ENCODE measurements around the gene PDE6A.

Gene PDE6A

DNA sequence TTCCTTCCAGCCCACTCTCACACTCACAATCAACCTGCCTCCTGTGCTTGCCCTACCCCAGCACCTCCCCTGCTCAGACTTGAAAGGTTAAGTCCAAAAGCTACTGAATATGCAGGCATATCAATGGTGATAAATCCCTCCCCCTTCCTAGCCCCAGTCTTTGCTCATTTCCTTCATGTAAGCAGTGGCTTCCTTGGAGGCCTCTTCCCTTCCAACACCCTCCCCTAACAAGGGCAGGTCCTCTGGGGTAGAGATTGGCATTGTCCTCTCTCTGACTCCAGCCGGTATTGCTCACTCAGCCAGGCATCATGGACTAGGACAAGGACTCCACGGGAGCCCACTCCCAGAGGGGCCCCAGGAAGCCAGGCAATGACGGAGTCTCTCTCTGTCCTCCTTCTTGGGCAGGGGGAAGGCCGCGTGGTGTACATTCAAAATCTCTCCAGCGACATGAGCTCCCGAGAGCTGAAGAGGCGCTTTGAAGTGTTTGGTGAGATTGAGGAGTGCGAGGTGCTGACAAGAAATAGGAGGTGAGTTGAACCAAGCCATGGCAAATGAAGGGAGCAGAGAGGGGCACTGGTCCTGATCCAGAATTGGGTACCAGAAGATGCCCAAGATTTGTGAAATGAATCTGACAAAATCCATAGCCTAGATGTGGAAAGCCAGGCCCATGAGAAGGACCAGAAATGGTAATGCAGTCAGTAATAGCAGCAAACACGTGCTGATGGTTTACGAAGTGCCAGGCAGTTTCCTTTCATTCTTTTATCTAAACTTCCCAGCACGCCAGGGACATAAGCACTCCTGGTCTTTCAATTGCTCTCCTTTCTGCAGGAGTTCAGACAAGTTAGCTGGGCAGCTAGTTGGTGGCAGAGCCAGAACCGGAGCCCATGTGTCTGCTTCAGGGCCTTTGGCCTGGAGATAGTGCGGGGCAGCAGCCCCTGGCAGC is 102.5 kb downstream of the PDE6A start:
- H3K36me3 ChIP-seq (ENCODE audit: control insufficient read depth, insufficient read depth, low read length): peaks cover 6% of the 10 kb centered on the region
- H3K27me3 ChIP-seq (replicated peaks; ENCODE audit: control insufficient read depth, insufficient read depth, low read length, poor library complexity, severe bottlenecking): no peaks in the 10 kb centered on the region
- H3K27ac ChIP-seq (ENCODE audit: insufficient read depth, low read length, poor library complexity, severe bottlenecking): no peak overlapping the region
- H3K4me1 ChIP-seq (ENCODE audit: control insufficient read depth, insufficient read depth, low read length, poor library complexity, severe bottlenecking): no peaks in the 10 kb centered on the region
- no peak for DNase-seq
- no peaks in the 10 kb centered on the region for H3K9me3 ChIP-seq (ENCODE audit: control insufficient read depth, low read length)
- no peak overlapping the region for H3K4me3 ChIP-seq (ENCODE audit: insufficient read depth, low read depth, low read length, poor library complexity, severe bottlenecking)

DNA sequence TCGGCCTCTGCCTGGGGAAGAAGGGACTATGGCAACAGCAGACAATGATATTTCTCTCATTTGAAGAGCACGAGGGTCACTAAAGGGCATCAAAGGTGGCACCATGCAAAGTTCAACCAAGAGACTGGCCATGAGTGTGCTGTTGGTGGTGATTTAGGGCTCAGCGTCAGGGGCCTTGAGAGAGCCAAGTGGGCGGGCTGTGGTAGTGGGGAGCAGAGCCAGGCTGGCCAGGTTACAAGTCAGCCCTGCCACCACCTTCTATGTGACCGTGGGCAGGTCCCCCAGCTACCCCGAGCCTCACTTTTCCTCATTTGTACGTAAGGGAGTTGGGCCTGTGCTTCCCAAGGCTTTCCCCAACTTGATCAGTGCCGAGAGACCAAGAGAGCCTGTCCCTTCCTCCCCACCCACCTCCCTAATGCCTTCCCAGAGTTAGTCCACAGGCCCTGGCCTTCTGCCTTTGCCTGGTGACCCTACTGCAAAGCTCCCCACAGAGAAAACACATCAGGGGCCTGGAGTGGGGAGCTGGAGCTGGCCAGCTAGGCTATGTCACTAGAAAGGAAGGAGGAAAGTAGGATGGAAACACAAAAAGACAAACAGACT is 104.3 kb downstream of the PDE6A start:
- Histone ChIP-seq H3K27ac (ENCODE audit: insufficient read depth, low read length, poor library complexity, severe bottlenecking) (no peak overlapping the region), H3K4me1 (ENCODE audit: control insufficient read depth, insufficient read depth, low read length, poor library complexity, severe bottlenecking) (no peaks in the 10 kb centered on the region), H3K4me3 (ENCODE audit: insufficient read depth, low read depth, low read length, poor library complexity, severe bottlenecking) (no peak overlapping the region), H3K9me3 (ENCODE audit: control insufficient read depth, low read length) (no peaks in the 10 kb centered on the region), H3K36me3 (ENCODE audit: control insufficient read depth, insufficient read depth, low read length) (no peaks in the 10 kb centered on the region), H3K27me3 (replicated peaks; ENCODE audit: control insufficient read depth, insufficient read depth, low read length, poor library complexity, severe bottlenecking) (no peaks in the 10 kb centered on the region)
- no peak for DNase-seq

DNA sequence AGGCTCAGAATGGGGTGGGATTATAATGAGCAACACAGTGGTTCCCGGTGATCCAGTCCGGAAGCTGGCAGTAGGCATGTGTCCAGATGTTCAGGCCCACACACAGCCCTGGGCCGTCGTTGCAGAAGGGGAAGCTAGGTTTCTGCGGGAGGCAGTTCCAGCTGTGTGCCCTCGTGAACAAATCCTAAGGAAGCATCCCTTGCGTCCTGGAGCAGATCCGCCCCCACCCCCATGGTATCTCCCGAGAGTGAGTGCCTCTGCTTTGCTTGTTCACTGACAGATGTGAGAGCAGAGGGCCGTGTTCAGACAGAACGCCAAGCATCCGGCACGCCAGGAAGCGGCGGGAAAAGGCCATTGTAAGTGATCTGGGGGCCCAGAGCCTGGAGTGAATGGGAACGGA is 104.8 kb downstream of the PDE6A start:
- H3K4me3 ChIP-seq (ENCODE audit: insufficient read depth, low read depth, low read length, poor library complexity, severe bottlenecking): no peak overlapping the region
- DNase-seq: no peak
- H3K36me3 ChIP-seq (ENCODE audit: control insufficient read depth, insufficient read depth, low read length): no peaks in the 10 kb centered on the region
- H3K27me3 ChIP-seq (replicated peaks; ENCODE audit: control insufficient read depth, insufficient read depth, low read length, poor library complexity, severe bottlenecking): no peaks in the 10 kb centered on the region
- no peak overlapping the region for H3K27ac ChIP-seq (ENCODE audit: insufficient read depth, low read length, poor library complexity, severe bottlenecking)
- H3K9me3 ChIP-seq (ENCODE audit: control insufficient read depth, low read length): no peaks in the 10 kb centered on the region
- H3K4me1 ChIP-seq (ENCODE audit: control insufficient read depth, insufficient read depth, low read length, poor library complexity, severe bottlenecking): no peaks in the 10 kb centered on the region

DNA sequence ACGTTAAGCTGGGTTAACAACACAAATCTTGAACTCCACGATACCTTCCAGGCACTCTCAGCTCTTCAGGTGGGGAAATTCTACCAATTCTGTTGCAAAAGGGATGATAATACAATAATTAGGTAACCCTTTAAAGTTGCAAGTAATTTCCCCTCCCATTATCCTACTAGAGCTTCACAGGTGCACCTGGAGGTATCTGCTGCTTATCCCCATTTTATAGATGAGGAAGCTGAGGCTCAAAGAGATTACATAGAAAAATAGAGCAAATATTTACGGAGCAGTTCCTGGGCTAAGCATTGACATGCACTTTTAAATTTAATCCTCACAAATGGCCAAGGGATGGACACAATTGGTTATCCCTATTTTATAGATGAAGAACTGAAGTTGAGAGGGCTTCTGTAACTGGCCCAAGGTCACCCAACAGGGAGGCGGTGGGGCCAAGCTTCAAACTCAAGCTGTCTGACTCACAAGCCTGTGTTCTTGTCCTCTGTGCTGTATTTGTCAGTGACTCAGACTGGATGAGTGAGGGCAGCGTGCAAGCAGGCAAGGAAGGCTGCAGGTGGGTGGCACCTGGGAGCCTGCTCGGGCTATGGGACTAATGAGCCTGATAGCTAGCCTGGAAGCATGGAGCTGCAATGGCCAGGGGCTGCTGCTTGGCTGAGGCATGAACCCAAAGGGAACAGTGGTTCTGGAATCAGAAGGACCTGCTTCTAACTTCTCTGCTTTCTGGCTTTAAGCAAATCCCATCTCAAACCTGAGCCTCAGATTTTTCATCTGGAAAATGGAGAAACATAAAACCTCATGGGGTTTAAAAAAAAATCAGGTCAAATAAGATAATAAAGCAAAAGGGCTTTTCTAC is 105.5 kb downstream of the PDE6A start:
- no peak for DNase-seq
- H3K27ac ChIP-seq (ENCODE audit: insufficient read depth, low read length, poor library complexity, severe bottlenecking): no peak overlapping the region
- H3K4me1 ChIP-seq (ENCODE audit: control insufficient read depth, insufficient read depth, low read length, poor library complexity, severe bottlenecking): no peaks in the 10 kb centered on the region
- H3K9me3 ChIP-seq (ENCODE audit: control insufficient read depth, low read length): no peaks in the 10 kb centered on the region
- no peak overlapping the region for H3K4me3 ChIP-seq (ENCODE audit: insufficient read depth, low read depth, low read length, poor library complexity, severe bottlenecking)
- no peaks in the 10 kb centered on the region for H3K27me3 ChIP-seq (replicated peaks; ENCODE audit: control insufficient read depth, insufficient read depth, low read length, poor library complexity, severe bottlenecking)
- no peaks in the 10 kb centered on the region for H3K36me3 ChIP-seq (ENCODE audit: control insufficient read depth, insufficient read depth, low read length)

DNA sequence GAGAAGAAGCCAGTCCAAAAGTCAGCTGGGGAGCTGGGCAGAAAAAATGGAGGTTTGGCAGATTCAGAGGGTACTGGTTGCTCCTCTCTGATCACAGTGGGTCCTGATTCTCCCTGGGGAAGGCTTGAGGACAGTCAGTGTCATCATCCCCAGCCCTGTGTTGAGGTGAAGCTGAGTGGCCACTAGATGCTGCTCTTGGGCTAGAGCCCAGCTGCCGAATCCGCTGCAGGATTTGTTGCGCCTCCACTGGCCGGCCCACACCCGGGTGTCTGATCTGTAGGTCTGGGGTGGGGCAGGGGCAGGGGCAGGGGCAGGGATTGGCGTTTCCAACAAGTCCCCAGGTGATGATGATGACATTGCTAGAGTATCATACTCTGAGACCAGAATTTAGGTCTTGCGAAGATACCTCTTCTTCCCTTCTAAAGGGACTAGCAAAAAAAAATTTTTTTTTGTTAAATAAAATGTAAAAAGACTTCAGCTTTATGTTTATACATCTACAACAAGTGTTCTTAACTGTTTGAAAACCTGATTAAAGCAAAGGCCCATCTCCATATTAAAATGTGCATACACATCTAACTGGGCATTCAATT is 106.8 kb downstream of the PDE6A start:
- H3K4me3 ChIP-seq (ENCODE audit: insufficient read depth, low read depth, low read length, poor library complexity, severe bottlenecking): no peak overlapping the region
- no peaks in the 10 kb centered on the region for H3K4me1 ChIP-seq (ENCODE audit: control insufficient read depth, insufficient read depth, low read length, poor library complexity, severe bottlenecking)
- no peak for DNase-seq
- no peaks in the 10 kb centered on the region for H3K27me3 ChIP-seq (replicated peaks; ENCODE audit: control insufficient read depth, insufficient read depth, low read length, poor library complexity, severe bottlenecking)
- H3K36me3 ChIP-seq (ENCODE audit: control insufficient read depth, insufficient read depth, low read length): no peaks in the 10 kb centered on the region
- H3K9me3 ChIP-seq (ENCODE audit: control insufficient read depth, low read length): no peaks in the 10 kb centered on the region
- no peak overlapping the region for H3K27ac ChIP-seq (ENCODE audit: insufficient read depth, low read length, poor library complexity, severe bottlenecking)

DNA sequence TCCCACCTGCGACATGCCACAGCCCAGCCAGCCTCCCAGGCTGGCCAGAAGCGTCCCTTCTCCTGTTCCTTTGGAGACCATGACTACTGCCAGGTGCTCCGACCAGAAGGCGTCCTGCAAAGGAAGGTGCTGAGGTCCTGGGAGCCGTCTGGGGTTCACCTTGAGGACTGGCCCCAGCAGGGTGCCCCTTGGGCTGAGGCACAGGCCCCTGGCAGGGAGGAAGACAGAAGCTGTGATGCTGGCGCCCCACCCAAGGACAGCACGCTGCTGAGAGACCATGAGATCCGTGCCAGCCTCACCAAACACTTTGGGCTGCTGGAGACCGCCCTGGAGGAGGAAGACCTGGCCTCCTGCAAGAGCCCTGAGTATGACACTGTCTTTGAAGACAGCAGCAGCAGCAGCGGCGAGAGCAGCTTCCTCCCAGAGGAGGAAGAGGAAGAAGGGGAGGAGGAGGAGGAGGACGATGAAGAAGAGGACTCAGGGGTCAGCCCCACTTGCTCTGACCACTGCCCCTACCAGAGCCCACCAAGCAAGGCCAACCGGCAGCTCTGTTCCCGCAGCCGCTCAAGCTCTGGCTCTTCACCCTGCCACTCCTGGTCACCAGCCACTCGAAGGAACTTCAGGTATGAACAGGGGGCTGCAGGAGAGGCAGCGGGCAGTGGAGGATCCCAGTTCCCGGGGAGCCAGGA is 108.0 kb downstream of the PDE6A start:
- H3K9me3 ChIP-seq (ENCODE audit: control insufficient read depth, low read length): no peaks in the 10 kb centered on the region
- no peak overlapping the region for H3K4me3 ChIP-seq (ENCODE audit: insufficient read depth, low read depth, low read length, poor library complexity, severe bottlenecking)
- no peaks in the 10 kb centered on the region for H3K4me1 ChIP-seq (ENCODE audit: control insufficient read depth, insufficient read depth, low read length, poor library complexity, severe bottlenecking)
- no peak for DNase-seq
- H3K27me3 ChIP-seq (replicated peaks; ENCODE audit: control insufficient read depth, insufficient read depth, low read length, poor library complexity, severe bottlenecking): no peaks in the 10 kb centered on the region
- H3K27ac ChIP-seq (ENCODE audit: insufficient read depth, low read length, poor library complexity, severe bottlenecking): no peak overlapping the region
- no peaks in the 10 kb centered on the region for H3K36me3 ChIP-seq (ENCODE audit: control insufficient read depth, insufficient read depth, low read length)

DNA sequence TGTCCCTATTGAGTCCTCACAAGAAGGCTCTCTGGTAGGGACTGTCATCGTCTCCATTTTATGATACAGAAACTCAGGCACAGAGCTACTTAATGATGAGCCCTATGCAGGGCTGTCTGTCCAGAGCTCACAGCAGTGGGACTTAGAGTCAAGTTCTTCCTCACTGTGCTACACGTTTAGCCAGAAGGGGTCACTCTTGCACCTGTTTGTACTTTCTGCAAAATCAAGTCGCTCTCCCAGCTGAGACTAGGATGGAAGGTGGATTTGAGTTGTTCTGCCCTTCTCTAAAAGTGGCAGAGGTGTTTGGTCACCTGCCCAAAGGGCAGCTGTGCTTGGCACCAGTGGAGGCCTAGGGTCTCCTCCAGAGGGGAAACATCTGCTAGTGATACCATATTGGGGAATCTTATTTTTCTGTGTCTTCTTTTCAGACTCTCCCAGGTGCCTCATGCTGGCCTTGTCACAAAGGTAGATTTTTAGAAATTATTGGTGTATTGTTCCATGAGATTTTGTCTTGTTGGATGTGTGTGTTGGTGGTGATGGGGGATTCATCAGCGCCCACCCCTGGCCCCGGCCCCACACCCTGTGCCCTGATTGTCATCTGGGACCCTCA is 110.2 kb downstream of the PDE6A start:
- H3K27ac ChIP-seq (ENCODE audit: insufficient read depth, low read length, poor library complexity, severe bottlenecking): no peak overlapping the region
- no peaks in the 10 kb centered on the region for H3K36me3 ChIP-seq (ENCODE audit: control insufficient read depth, insufficient read depth, low read length)
- H3K4me3 ChIP-seq (ENCODE audit: insufficient read depth, low read depth, low read length, poor library complexity, severe bottlenecking): no peak overlapping the region
- no peaks in the 10 kb centered on the region for H3K27me3 ChIP-seq (replicated peaks; ENCODE audit: control insufficient read depth, insufficient read depth, low read length, poor library complexity, severe bottlenecking)
- no peaks in the 10 kb centered on the region for H3K4me1 ChIP-seq (ENCODE audit: control insufficient read depth, insufficient read depth, low read length, poor library complexity, severe bottlenecking)
- DNase-seq: peak in 1 of 3 donors; percentile 25
- no peaks in the 10 kb centered on the region for H3K9me3 ChIP-seq (ENCODE audit: control insufficient read depth, low read length)

DNA sequence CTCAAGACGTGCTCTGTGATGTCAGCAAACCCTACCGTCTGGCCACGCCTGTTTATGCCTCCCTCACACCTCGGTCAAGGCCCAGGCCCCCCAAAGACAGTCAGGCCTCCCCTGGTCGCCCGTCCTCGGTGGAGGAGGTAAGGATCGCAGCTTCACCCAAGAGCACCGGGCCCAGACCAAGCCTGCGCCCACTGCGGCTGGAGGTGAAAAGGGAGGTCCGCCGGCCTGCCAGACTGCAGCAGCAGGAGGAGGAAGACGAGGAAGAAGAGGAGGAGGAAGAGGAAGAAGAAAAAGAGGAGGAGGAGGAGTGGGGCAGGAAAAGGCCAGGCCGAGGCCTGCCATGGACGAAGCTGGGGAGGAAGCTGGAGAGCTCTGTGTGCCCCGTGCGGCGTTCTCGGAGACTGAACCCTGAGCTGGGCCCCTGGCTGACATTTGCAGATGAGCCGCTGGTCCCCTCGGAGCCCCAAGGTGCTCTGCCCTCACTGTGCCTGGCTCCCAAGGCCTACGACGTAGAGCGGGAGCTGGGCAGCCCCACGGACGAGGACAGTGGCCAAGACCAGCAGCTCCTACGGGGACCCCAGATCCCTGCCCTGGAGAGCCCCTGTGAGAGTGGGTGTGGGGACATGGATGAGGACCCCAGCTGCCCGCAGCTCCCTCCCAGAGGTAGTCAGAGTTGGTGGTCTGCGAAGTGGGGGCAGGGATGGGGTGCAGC is 111.3 kb downstream of the PDE6A start:
- no peak for DNase-seq
- no peaks in the 10 kb centered on the region for H3K27me3 ChIP-seq (replicated peaks; ENCODE audit: control insufficient read depth, insufficient read depth, low read length, poor library complexity, severe bottlenecking)
- no peaks in the 10 kb centered on the region for H3K9me3 ChIP-seq (ENCODE audit: control insufficient read depth, low read length)
- H3K4me1 ChIP-seq (ENCODE audit: control insufficient read depth, insufficient read depth, low read length, poor library complexity, severe bottlenecking): no peaks in the 10 kb centered on the region
- H3K27ac ChIP-seq (ENCODE audit: insufficient read depth, low read length, poor library complexity, severe bottlenecking): no peak overlapping the region
- H3K36me3 ChIP-seq (ENCODE audit: control insufficient read depth, insufficient read depth, low read length): no peaks in the 10 kb centered on the region
- no peak overlapping the region for H3K4me3 ChIP-seq (ENCODE audit: insufficient read depth, low read depth, low read length, poor library complexity, severe bottlenecking)

Data from effector memory CD4-positive, alpha-beta T cell (primary cell).